Kidney (tissue), 14 donors: ENCODE results near the gene LCOR. TPM values are rescaled to one million over a fixed set of nuclear protein-coding genes. Genes with fewer than 3 reads are reported as not detected.
"Not testable (repeated sequence)": the region's sequence is repeated elsewhere in the genome, so short reads cannot be mapped to it uniquely, and the experiment has no call there.

Experiments used
- DNase-seq, 5 donors: peaks; one replicate each; pipeline ENCODE4 v3.0.0-alpha.2; 2013 to 2020
- FAIRE-seq: peaks from 2 replicates; lab custom pipeline; 2012; peaks lifted over from hg19 to GRCh38; lab: Jason Lieb, UNC
- H3K27ac ChIP-seq, 2 donors: one replicate each; pipeline ENCODE4 v1.7.0; 2013; ENCODE audit warnings: low read depth in 2 of 2, low read length in 2 of 2, inconsistent platforms in 1 of 2
- H3K27me3 ChIP-seq: one replicate; pipeline ENCODE4 v1.7.1; 2013; ENCODE audit warnings: low read length, inconsistent platforms; ENCODE audit not compliant: control insufficient read depth, insufficient read depth
- H3K36me3 ChIP-seq, 3 donors: one replicate each; pipeline versions ENCODE4 v1.7.0 to v1.7.1; 2013; ENCODE audit warnings: low read length in 3 of 3, control low read depth in 1 of 3, inconsistent platforms in 1 of 3; ENCODE audit not compliant: insufficient read depth in 3 of 3, control insufficient read depth in 2 of 3
- H3K4me1 ChIP-seq, 3 donors: one replicate each; pipeline versions ENCODE4 v1.7.0 to v1.7.1; 2013; ENCODE audit warnings: low read length in 3 of 3, inconsistent platforms in 1 of 3, low read depth in 1 of 3; ENCODE audit not compliant: control insufficient read depth in 2 of 3, insufficient read depth in 2 of 3
- H3K4me3 ChIP-seq, 3 donors: one replicate each; pipeline versions ENCODE4 v1.7.0 to v1.8.1; 2013; ENCODE audit warnings: low read length in 3 of 3, control low read depth in 1 of 3, inconsistent platforms in 1 of 3
- H3K9ac ChIP-seq, 3 donors: one replicate each; pipeline versions ENCODE4 v1.7.0 to v1.7.1; 2013; ENCODE audit warnings: low read length in 3 of 3, control low read depth in 1 of 3, inconsistent platforms in 1 of 3
- H3K9me3 ChIP-seq, 3 donors: one replicate each; pipeline versions ENCODE4 v1.7.0 to v1.7.1; 2013; ENCODE audit warnings: low read length in 3 of 3, control low read depth in 1 of 3, inconsistent platforms in 1 of 3; ENCODE audit not compliant: control insufficient read depth in 2 of 3, insufficient read depth in 1 of 3
- intact Hi-C: fragments of 100-400 bp; cut with DNase I; formaldehyde crosslinking; loops from one replicate; pipeline ENCODE4 v1.11.1; 2022
- polyA plus RNA-seq: library from polyadenylated mRNA; stranded (reverse); fragments of 350-450 nt; fragmentation: Illumina TruSeq; extraction: RNeasy Lipid Tissue Mini Kit (QIAGEN cat#74804); gene quantifications from one replicate; pipeline ENCODE4 v1.2.3, GENCODE V29; 2014; ENCODE audit warnings: low read depth, low replicate concordance; ENCODE audit not compliant: insufficient read depth
- total RNA-seq: library from RNA; stranded (reverse); fragmentation: NEBNext Ultra II Directional; extraction: Animal tissue kit (Norgen Biotek cat#: 25700); gene quantifications from one replicate; pipeline ENCODE4 v1.2.1, GENCODE V29; 2021
- TF ChIP-seq, protein P1 (sequence below): IDR thresholded peaks from 3 replicates; pipeline ENCODE4 v1.5.1; 2012; ENCODE audit warnings: mild to moderate bottlenecking, moderate library complexity, borderline replicate concordance; ENCODE audit not compliant: insufficient read depth; ENCODE audit errors: extremely low read depth
- donor health status: control.
- donor health status: control.
- donor health status: control.
- donor health status: control.
- donor health status: control.
- donor health status: DM: yes; HTN: yes; CAD: no.
- donor health status: Normal renal cell carcinoma (clear cell type).

LCOR gene
- total and polyA plus RNA-seq, 2 donors from 2014 or later = 2.8 to 48.5 TPM

GRCh38 chr10:97032624-97033023 is 200.5 kb downstream of the LCOR start:
- no peaks in the 10 kb centered on the region for H3K27me3 ChIP-seq
- no peak overlapping the region for H3K4me3 ChIP-seq
- H3K9me3 ChIP-seq = no peaks in the 10 kb centered on the region
- TF ChIP-seq, protein P1, sequence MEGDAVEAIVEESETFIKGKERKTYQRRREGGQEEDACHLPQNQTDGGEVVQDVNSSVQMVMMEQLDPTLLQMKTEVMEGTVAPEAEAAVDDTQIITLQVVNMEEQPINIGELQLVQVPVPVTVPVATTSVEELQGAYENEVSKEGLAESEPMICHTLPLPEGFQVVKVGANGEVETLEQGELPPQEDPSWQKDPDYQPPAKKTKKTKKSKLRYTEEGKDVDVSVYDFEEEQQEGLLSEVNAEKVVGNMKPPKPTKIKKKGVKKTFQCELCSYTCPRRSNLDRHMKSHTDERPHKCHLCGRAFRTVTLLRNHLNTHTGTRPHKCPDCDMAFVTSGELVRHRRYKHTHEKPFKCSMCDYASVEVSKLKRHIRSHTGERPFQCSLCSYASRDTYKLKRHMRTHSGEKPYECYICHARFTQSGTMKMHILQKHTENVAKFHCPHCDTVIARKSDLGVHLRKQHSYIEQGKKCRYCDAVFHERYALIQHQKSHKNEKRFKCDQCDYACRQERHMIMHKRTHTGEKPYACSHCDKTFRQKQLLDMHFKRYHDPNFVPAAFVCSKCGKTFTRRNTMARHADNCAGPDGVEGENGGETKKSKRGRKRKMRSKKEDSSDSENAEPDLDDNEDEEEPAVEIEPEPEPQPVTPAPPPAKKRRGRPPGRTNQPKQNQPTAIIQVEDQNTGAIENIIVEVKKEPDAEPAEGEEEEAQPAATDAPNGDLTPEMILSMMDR = no peak
- H3K27ac ChIP-seq = no peak overlapping the region
- intact Hi-C loops = no loop called here
- H3K4me1 ChIP-seq = peaks cover 0 to 4% (median 0%) of the 10 kb centered on the region in 3 donors
- no peak for DNase-seq
- no peak overlapping the region for H3K9ac ChIP-seq
- H3K36me3 ChIP-seq = no peaks in the 10 kb centered on the region
- FAIRE-seq = no peak

DNA sequence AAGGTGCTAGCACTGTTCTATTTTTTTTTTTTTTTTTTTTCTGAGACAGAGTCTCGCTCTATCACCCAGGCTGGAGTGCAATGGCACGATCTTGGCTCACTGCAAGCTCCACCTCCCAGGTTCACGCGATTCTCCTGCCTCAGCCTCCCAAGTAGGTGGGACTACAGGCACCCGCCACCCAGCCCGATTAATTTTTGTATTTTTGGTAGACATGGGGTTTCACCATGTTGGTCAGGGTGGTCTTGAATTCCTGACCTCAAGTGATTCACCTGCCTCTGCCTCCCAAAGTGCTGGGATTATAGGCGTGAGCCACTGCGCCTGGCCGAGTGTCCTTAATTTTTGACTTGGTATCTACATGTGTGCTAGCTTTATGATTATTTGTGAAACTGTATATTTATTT is 201.7 kb downstream of the LCOR start:
- H3K36me3 ChIP-seq, H3K4me1 ChIP-seq, FAIRE-seq, H3K27ac ChIP-seq, H3K9me3 ChIP-seq, H3K4me3 ChIP-seq, DNase-seq, H3K9ac ChIP-seq, H3K27me3 ChIP-seq, intact Hi-C loops: not testable (repeated sequence)

GRCh38 chr10:97034301-97034700 is 202.2 kb downstream of the LCOR start:
- Histone ChIP-seq H3K9me3 (no peaks in the 10 kb centered on the region), H3K4me3 (no peak overlapping the region), H3K9ac (no peak overlapping the region)

DNA sequence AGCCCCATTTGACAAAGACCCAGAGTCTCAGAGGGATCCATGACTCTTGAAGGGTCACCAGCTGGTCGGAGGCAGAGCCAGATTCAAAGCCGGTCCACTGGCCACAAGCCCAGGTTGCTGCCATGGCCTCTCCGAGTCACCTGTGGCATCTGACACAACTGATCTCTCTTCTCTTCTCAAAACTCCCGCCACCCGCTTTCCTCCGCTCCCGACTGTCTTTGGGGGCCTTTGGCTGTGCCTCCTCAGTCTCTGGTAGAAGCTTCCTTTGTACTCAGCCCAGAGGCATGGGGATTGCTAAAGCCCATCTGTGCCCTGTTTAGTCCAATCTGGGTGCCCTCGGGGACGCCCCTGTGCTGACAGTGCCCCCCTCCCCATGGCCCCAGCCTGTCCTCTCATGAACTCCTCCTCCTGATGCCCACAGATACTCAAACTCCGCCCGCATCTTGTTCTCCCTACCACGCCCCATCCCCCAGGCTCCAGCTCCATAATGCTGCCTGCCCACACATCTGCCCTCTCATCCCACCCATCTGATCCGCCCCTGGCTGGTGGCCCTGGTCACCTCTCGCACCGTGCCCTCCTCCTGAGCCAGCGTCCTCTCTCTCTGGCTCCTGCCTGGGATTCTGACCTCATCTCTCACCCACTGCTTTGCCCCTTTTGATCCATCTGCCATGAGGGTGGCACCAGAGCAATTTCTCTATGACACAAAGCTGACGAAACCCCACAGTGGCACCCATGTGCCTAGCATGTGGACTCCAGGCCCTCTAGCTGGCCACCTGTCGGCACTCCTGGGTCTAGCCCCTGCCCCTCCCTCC is 203.1 kb downstream of the LCOR start:
- Histone ChIP-seq H3K9ac (no peak overlapping the region), H3K4me3 (no peak overlapping the region), H3K9me3 (no peaks in the 10 kb centered on the region), H3K4me1 (peaks cover 0 to 9% (median 0%) of the 10 kb centered on the region in 3 donors), H3K27me3 (no peaks in the 10 kb centered on the region), H3K36me3 (no peaks in the 10 kb centered on the region), H3K27ac (no peak overlapping the region)
- TF ChIP-seq, protein P1 = no peak
- FAIRE-seq (no peak), DNase-seq (no peak)
- intact Hi-C loops = no loop called here

More at GRCh38 chr10:97034301-97034700, 202.2 kb downstream of the LCOR start:
- DNase-seq (no peak), FAIRE-seq (no peak)
- no peak overlapping the region for H3K27ac ChIP-seq
- no peaks in the 10 kb centered on the region for H3K27me3 ChIP-seq
- H3K36me3 ChIP-seq = no peaks in the 10 kb centered on the region
- intact Hi-C loops = no loop called here
- peaks cover 0 to 9% (median 0%) of the 10 kb centered on the region in 3 donors for H3K4me1 ChIP-seq
- TF ChIP-seq, protein P1 = no peak
